ENCODE data around the gene FUCA2. TPM values are rescaled to one million over a fixed set of nuclear protein-coding genes. Genes with fewer than 3 reads are reported as not detected.

FUCA2 gene
- total and polyA plus RNA-seq, 2 of the 8 experiments (the other 6 are each of a cell fraction or from before 2014, with no cell fraction given), result 24.2 to 47.2 TPM

GRCh38 chr6:143517447-143517773 is 5.9 kb upstream of the FUCA2 start (continued):
- TF ChIP-seq HDAC6 (IDR thresholded peaks at IDR 0.05; ENCODE audit: low read depth, low read length) (no peak), CBX8 (IDR thresholded peaks at IDR 0.05; ENCODE audit: borderline replicate concordance, low read depth, low read length) (no peak), CHD1 (IDR thresholded peaks at IDR 0.05; ENCODE audit: low read depth, low read length) (no peak)

All from H1 (cell line).